SK-N-SH (cell line): Measurements from ENCODE around the gene RPL39L.

Experiments
- CHD2 ChIP-seq: fragments of 150-350 bp; IDR thresholded peaks from 2 replicates; pipeline ENCODE4 v1.6.1; 2018; ENCODE audit warnings: low read length; ENCODE audit not compliant: partially characterized antibody
- EP300 ChIP-seq, 2 experiments: IDR thresholded peaks; 2 replicates each; pipeline versions ENCODE4 v1.4.0 to v1.6.1; 2012; ENCODE audit warnings: borderline replicate concordance in 1 of 2, low read depth in 1 of 2, low read length in 1 of 2
- EZH2phosphoT487 ChIP-seq: fragments of 200-600 bp; sonication (generic); IDR thresholded peaks from 2 replicates; pipeline ENCODE4 v1.6.1; 2017; ENCODE audit warnings: low read depth, mixed run types, mild to moderate bottlenecking, antibody characterized with exemption, moderate library complexity, borderline replicate concordance
- JUND ChIP-seq: IDR thresholded peaks from 2 replicates; pipeline ENCODE4 v1.4.0; 2012
- NFIC ChIP-seq: IDR thresholded peaks from 2 replicates; pipeline ENCODE4 v1.4.0; 2012; ENCODE audit warnings: borderline replicate concordance
- TCF12 ChIP-seq: IDR thresholded peaks from 2 replicates; pipeline ENCODE4 v1.4.0; 2012
- YY1 ChIP-seq: IDR thresholded peaks from 2 replicates; pipeline ENCODE4 v1.4.0; 2012; ENCODE audit warnings: low read depth, mild to moderate bottlenecking
- TF ChIP-seq, protein P1 (sequence below): fragments of 200-600 bp; sonication (generic); IDR thresholded peaks from 2 replicates; pipeline ENCODE4 v1.6.1; 2017; ENCODE audit warnings: antibody characterized with exemption, mild to moderate bottlenecking, moderate library complexity
- TF ChIP-seq, protein P2 (sequence below): IDR thresholded peaks from 2 replicates; pipeline ENCODE4 v1.4.0; 2012; ENCODE audit warnings: low read depth
- TF ChIP-seq, protein P3 (sequence below): IDR thresholded peaks from 2 replicates; pipeline ENCODE4 v1.6.1; 2012; ENCODE audit warnings: mild to moderate bottlenecking, low read depth, low read length, moderate library complexity
- TF ChIP-seq, protein P4 (sequence below): IDR thresholded peaks from 2 replicates; pipeline ENCODE4; 2012

DNA sequence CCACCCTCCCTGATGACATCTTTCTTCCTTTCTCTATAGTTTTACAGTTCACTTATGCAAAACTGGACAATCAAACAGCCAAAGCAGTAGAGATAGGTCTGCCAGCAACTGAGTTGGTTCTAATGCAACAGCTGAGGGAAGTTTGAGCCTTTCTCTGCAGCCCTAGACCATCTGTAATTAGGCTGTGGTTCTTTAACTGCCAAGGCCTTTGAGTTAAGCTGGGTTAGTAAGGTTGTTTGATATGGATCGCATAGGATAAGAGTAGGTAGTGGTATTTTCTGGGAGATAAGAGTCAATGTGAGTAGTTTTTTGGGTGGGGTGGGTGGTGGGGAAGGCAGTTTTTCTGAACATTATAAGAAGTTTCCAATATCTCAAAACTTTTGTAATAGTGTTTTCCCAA lies 3.0 kb downstream of the RPL39L start:
- TF ChIP-seq YY1 (no peak), EP300 (IDR thresholded peaks at IDR 0.05; ENCODE audit: borderline replicate concordance in 1 of 2, low read depth in 1 of 2, low read length in 1 of 2) (no peak), CHD2 (no peak), NFIC (no peak), TCF12 (no peak), JUND (no peak), EZH2phosphoT487 (no peak)
- TF ChIP-seq, protein P1, sequence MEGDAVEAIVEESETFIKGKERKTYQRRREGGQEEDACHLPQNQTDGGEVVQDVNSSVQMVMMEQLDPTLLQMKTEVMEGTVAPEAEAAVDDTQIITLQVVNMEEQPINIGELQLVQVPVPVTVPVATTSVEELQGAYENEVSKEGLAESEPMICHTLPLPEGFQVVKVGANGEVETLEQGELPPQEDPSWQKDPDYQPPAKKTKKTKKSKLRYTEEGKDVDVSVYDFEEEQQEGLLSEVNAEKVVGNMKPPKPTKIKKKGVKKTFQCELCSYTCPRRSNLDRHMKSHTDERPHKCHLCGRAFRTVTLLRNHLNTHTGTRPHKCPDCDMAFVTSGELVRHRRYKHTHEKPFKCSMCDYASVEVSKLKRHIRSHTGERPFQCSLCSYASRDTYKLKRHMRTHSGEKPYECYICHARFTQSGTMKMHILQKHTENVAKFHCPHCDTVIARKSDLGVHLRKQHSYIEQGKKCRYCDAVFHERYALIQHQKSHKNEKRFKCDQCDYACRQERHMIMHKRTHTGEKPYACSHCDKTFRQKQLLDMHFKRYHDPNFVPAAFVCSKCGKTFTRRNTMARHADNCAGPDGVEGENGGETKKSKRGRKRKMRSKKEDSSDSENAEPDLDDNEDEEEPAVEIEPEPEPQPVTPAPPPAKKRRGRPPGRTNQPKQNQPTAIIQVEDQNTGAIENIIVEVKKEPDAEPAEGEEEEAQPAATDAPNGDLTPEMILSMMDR = no peak
- TF ChIP-seq, protein P2, sequence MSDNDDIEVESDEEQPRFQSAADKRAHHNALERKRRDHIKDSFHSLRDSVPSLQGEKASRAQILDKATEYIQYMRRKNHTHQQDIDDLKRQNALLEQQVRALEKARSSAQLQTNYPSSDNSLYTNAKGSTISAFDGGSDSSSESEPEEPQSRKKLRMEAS = no peak
- TF ChIP-seq, protein P3, sequence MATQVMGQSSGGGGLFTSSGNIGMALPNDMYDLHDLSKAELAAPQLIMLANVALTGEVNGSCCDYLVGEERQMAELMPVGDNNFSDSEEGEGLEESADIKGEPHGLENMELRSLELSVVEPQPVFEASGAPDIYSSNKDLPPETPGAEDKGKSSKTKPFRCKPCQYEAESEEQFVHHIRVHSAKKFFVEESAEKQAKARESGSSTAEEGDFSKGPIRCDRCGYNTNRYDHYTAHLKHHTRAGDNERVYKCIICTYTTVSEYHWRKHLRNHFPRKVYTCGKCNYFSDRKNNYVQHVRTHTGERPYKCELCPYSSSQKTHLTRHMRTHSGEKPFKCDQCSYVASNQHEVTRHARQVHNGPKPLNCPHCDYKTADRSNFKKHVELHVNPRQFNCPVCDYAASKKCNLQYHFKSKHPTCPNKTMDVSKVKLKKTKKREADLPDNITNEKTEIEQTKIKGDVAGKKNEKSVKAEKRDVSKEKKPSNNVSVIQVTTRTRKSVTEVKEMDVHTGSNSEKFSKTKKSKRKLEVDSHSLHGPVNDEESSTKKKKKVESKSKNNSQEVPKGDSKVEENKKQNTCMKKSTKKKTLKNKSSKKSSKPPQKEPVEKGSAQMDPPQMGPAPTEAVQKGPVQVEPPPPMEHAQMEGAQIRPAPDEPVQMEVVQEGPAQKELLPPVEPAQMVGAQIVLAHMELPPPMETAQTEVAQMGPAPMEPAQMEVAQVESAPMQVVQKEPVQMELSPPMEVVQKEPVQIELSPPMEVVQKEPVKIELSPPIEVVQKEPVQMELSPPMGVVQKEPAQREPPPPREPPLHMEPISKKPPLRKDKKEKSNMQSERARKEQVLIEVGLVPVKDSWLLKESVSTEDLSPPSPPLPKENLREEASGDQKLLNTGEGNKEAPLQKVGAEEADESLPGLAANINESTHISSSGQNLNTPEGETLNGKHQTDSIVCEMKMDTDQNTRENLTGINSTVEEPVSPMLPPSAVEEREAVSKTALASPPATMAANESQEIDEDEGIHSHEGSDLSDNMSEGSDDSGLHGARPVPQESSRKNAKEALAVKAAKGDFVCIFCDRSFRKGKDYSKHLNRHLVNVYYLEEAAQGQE = no peak
- TF ChIP-seq, protein P4, sequence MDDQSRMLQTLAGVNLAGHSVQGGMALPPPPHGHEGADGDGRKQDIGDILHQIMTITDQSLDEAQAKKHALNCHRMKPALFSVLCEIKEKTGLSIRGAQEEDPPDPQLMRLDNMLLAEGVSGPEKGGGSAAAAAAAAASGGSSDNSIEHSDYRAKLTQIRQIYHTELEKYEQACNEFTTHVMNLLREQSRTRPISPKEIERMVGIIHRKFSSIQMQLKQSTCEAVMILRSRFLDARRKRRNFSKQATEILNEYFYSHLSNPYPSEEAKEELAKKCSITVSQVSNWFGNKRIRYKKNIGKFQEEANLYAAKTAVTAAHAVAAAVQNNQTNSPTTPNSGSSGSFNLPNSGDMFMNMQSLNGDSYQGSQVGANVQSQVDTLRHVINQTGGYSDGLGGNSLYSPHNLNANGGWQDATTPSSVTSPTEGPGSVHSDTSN = no peak
